ENCODE results near the gene SUSD5.

DNA sequence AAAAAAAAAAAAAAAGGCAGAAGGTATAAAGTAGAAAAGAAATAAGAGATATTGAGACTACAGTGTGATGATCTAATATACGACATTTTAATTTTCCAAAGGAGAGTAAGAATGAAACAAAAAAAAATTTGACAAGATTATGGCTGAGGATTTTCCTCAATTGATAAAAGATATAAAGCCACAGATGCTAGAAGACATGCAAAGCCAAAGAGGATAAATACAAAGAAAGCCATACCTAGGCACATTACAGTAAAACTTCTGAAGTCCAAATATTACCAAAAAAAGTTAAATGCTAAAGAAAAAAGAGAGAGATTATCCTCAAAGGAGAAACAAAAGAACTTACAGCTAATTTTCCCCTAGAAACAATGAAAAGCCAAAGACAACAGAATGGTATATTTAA is 20.3 kb upstream of the SUSD5 start:
- TF ChIP-seq, protein P1, sequence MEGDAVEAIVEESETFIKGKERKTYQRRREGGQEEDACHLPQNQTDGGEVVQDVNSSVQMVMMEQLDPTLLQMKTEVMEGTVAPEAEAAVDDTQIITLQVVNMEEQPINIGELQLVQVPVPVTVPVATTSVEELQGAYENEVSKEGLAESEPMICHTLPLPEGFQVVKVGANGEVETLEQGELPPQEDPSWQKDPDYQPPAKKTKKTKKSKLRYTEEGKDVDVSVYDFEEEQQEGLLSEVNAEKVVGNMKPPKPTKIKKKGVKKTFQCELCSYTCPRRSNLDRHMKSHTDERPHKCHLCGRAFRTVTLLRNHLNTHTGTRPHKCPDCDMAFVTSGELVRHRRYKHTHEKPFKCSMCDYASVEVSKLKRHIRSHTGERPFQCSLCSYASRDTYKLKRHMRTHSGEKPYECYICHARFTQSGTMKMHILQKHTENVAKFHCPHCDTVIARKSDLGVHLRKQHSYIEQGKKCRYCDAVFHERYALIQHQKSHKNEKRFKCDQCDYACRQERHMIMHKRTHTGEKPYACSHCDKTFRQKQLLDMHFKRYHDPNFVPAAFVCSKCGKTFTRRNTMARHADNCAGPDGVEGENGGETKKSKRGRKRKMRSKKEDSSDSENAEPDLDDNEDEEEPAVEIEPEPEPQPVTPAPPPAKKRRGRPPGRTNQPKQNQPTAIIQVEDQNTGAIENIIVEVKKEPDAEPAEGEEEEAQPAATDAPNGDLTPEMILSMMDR (IDR thresholded peaks at IDR 0.05) = no peak
- TF ChIP-seq POLR2A (IDR thresholded peaks at IDR 0.05) = no peak

Data from uterus (tissue), 2 donors.